NT2/D1 (cell line): ENCODE measurements around the gene SCARB1.

Experiments used
- YY1 ChIP-seq: IDR thresholded peaks from 2 replicates; pipeline ENCODE4 v1.6.1; 2011; ENCODE audit not compliant: insufficient read length, insufficient read depth
- ZNF274 ChIP-seq: IDR thresholded peaks from 2 replicates; pipeline ENCODE4 v1.6.1; 2011; ENCODE audit warnings: mild to moderate bottlenecking, low read depth, low read length

GRCh38 chr12:124863416-124864325 is at the start of gene SCARB1:
- TF ChIP-seq YY1 (peak; percentile 54), ZNF274 (no peak)
